ENCODE measurements around the gene ARHGEF1.
A peak's percentile ranks its signal among the peaks of the same experiment; 100 is the strongest.

Gene ARHGEF1

GRCh38 chr19:41883821-41884733, 1.1 kb downstream of the ARHGEF1 start:
- peak; percentile 60 for FAIRE-seq

GRCh38 chr19:41886761-41887710, 4.1 kb downstream of the ARHGEF1 start:
- no peak for FAIRE-seq

- FAIRE-seq, result no peak
These were observed 4.9 kb downstream of the ARHGEF1 start for GRCh38 chr19:41887711-41888382.

- no peak for FAIRE-seq
These were observed 5.9 kb downstream of the ARHGEF1 start for GRCh38 chr19:41888926-41889325.

DNA sequence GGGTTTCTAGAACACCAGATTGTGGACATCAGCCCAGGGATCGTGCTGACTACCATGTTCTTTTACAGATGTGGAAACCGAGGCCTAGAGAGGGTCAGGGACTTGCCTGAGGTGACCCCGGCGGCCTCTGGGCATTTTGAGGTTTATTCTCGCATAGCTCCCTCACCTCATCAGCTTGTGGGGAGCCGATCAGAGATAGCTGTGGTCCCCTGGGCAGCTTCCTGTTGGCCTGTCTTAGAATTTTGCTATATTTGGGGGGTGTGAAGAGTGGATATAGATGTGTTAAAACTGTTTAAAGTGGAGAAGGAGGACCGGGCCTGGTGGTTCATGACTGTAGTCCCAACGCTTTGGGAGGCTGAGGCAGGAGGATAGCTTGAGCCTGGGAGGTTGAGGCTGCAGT, 6.9 kb downstream of the ARHGEF1 start:
- no peak for FAIRE-seq

DNA sequence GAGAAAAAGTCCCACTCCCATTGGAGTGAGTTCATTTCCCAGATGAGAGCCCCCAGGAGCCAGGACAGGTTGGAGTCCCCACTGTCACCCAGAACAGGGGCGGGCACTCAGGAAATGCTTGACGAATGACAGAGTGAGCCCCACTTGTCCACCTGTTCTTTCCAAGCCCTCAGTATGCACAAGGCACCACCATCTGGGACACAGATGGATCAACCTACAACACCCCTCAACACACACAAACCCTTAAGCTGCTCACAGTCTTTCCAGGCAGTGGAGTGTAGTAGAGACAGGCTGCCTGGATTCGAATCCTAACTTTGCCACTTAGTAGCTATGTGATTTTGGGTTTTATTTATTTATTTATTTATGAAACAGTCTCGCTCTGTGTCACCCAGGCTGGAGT, 8.0 kb downstream of the ARHGEF1 start:
- no peak for FAIRE-seq

- FAIRE-seq, result no peak
These were observed 9.4 kb downstream of the ARHGEF1 start for GRCh38 chr19:41892173-41892902.

DNA sequence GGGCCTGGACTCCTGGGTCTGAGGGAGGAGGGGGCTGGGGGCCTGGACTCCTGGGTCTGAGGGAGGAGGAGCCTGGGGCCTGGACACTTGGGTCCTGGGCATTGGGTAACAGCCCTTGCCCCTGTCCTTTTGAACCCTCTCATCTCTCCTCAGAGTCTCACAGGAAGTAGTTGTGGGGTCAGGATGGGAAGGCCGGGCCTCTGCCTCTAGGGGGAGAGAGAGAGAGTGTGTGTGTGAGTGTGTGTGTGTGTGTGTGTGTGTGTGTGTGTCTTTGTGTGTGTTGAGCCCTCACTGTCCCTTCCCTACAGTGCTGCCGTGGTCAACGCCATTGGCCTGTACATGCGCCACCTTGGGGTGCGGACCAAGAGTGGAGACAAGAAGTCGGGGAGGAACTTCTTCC, 10.9 kb downstream of the ARHGEF1 start:
- FAIRE-seq, result no peak

- FAIRE-seq, result no peak
These were observed 11.4 kb downstream of the ARHGEF1 start for GRCh38 chr19:41894350-41894749.

DNA sequence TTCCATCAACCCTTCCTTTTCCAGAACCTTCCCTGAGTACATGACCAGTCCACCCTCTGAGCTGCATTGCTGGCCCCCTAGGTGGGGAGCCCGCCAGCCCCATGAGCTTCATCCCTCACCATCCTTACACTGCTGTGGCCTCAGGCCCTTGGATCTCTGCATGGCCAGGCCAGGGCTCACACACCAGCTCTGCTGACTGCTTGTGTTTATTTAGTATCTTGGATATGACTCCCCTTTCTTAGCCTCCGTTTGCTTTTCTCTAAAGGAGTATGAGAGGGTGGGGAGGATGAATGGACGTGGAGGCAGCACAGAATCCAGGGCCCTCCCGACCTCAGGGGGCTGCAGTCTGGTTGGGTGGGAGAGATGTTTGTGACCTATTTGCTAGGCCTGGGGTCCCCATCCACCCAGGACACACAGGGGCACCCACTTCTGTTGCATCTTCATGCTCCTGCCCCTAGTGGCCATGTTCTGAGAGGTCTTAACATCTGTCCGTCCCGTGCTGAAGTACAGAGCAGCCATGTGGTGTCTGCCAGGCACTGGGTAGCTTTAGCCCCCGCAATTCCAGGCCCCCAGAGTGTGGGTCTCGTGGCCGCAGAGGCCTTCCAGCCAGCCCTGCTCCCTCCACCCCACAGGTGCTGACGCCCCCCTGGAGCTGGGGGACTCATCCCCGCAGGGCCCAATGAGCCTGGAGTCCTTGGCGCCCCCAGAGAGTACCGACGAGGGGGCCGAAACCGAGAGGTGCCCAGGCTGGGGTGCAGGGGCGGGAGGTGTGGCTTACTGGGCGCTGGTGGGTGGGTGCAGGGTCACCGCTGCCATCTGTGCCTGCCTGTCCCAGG, 13.0 kb downstream of the ARHGEF1 start:
- FAIRE-seq, result no peak

GRCh38 chr19:41896581-41896942, 13.6 kb downstream of the ARHGEF1 start:
- no peak for FAIRE-seq

- no peak for FAIRE-seq
These were observed 14.2 kb downstream of the ARHGEF1 start for GRCh38 chr19:41897181-41897580.

GRCh38 chr19:41897820-41898219, 14.8 kb downstream of the ARHGEF1 start:
- no peak for FAIRE-seq

- no peak for FAIRE-seq
These were observed 15.3 kb downstream of the ARHGEF1 start for GRCh38 chr19:41898235-41898634.

DNA sequence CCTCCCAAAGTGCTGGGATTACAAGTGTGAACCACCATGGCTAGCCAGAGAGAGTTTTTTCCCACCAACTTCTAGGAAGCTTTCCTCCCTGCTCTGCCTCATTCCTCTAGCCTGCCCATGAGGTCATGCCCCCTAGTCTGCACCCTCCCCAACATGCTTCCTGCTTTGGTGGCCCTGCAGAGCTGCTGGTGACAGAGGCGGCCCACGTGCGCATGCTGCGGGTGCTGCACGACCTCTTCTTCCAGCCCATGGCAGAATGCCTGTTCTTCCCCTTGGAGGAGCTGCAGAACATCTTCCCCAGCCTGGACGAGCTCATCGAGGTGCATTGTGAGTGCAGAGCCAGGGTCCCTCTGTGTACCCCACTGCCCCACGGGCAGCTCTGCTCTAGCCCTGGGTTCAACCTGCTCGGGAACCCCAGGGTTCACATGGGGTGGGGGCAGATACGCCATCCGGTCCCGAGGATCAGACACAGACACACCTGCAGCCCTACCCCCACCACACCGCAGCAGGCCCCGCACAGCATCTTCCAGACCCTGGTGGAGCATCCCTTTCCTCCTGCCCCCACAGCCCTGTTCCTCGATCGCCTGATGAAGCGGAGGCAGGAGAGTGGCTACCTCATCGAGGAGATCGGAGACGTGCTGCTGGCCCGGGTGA, 18.9 kb downstream of the ARHGEF1 start:
- no peak for FAIRE-seq

DNA sequence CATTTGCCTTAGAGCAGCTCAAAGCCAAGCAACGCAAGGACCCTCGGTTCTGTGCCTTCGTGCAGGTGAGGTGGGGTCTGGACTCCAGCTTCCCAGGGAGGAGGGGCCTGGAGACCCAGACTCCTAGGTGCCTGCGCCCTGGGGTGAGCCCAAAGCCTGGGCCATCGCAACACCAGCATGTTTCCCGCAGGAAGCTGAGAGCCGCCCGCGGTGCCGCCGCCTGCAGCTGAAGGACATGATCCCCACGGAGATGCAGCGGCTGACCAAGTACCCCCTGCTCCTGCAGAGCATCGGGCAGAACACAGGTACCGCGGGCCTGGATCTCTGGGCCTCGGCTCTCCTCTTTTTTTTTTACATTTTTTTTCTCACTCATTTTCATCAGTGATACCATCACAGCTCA, 19.6 kb downstream of the ARHGEF1 start:
- FAIRE-seq, result no peak

- FAIRE-seq, result no peak
These were observed 20.4 kb downstream of the ARHGEF1 start for GRCh38 chr19:41903193-41903953.

GRCh38 chr19:41904118-41904870, 21.3 kb downstream of the ARHGEF1 start:
- no peak for FAIRE-seq
